A549 treated with GW870086 at 1 μM for 4 hours (cell line): ENCODE data around the gene CHML. TPM values are rescaled to one million over a fixed set of nuclear protein-coding genes. Genes with fewer than 3 reads are reported as not detected.

Experiments used
- total RNA-seq: library from RNA; stranded (reverse); fragments of 200-300 nt; extraction: Qiagen RNA extraction; gene quantifications from 5 replicates; pipeline ENCODE4 v1.2.3, GENCODE V29; 2022; ENCODE audit warnings: low read depth

CHML gene, protein sequence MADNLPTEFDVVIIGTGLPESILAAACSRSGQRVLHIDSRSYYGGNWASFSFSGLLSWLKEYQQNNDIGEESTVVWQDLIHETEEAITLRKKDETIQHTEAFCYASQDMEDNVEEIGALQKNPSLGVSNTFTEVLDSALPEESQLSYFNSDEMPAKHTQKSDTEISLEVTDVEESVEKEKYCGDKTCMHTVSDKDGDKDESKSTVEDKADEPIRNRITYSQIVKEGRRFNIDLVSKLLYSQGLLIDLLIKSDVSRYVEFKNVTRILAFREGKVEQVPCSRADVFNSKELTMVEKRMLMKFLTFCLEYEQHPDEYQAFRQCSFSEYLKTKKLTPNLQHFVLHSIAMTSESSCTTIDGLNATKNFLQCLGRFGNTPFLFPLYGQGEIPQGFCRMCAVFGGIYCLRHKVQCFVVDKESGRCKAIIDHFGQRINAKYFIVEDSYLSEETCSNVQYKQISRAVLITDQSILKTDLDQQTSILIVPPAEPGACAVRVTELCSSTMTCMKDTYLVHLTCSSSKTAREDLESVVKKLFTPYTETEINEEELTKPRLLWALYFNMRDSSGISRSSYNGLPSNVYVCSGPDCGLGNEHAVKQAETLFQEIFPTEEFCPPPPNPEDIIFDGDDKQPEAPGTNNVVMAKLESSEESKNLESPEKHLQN
- 6.7 to 10.7 TPM (median 8.8 TPM) in 5 replicates for total RNA-seq

DNA sequence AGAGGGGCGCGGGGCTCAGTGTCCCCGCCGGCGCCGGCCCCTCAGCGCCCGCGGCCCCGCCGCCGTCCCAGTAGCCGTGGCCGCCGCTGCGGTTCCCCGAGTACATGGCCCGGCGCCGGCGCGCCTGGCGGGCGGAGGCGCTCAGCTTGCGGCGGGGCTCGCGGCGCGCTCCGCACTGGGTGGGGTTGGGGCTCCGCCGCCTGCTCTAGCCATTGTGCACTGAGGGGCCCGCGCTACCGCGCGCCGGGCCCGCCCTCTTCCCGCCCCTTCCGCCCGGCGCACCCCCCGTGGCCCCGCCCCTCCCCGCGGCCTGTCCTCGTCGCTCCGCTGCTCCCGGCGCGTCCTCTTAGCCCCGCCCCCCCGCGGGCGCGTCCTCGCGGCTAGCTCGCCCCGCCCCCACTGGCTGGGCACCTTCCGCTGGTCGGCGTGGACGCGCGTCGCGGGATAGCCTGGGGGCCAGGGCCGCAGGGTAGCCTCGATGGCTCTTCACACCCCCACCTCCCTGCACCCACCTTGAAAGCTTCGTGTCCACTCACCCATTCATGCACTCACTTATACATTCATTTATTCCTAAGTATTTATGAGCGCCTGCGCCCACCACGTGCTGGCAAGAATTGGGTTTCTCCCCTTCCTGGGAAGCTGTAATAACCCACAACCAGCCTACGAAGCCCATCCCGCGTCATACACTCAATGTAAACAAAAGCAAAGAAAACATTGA is at the start of gene CHML, which contains the start of gene OPN3:
Gene CHML, minus strand, starts transcription at position 221 of the 718 bp plus-strand sequence. CDS start 4,603 bp downstream, outside the sequence.
Gene OPN3, minus strand, starts transcription at position 221 of the 718 bp plus-strand sequence. Its CDS starts 115 bp downstream, at position 106.

DNA sequence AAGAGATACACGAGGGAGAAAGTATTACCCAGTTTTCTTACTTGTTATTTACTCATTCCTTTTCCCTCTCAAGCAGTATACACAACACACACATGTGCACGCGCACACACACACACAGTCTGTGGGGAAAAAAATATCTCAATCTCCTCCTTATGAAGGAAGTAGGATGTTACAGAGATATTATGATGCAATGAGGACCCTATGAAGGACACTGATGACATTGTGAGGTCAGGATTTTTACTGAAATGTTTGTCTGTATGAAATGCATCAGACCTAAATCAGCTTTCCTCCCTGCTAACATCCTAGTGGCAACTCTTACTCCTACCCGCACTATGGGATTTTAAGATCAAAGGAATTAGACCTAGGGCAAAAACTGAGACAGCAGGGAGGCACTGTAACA is 11.8 kb upstream of the CHML start, which contains the start of gene WDR64:
Gene WDR64, plus strand, starts transcription at position 270 of the 400 bp plus-strand sequence. CDS start 204 bp downstream, outside the sequence.

Other genes with a start within 250 kb of the CHML start
- gene FH, start 120.6 kb downstream of the CHML start, total RNA-seq = 84.0 to 91.7 TPM (median 88.7 TPM) in 5 replicates
- 0.58 to 1.4 TPM (median 0.90 TPM) in 5 replicates for gene KMO, start 108.0 kb downstream of the CHML start, total RNA-seq
- gene OPN3, start within 50 bp of the CHML start, total RNA-seq = 56.4 to 69.2 TPM (median 61.8 TPM) in 5 replicates
- gene WDR64, start 11.9 kb upstream of the CHML start, total RNA-seq = not detected in 5 replicates
- 18.5 to 26.1 TPM (median 24.6 TPM) in 5 replicates for gene EXO1, start 207.8 kb upstream of the CHML start, total RNA-seq